HL-60 (cell line): ENCODE data around the gene SNX10.

Experiments used
- DNase-seq, 2 experiments: peaks; one replicate each; pipeline ENCODE4 v3.0.0-alpha.2; 2010 to 2020; ENCODE audit warnings: low read depth in 1 of 2, low spot score in 1 of 2
- H3K27ac ChIP-seq: fragments of 250-450 bp; sonication (Bioruptor Pico); replicated peaks from 2 replicates; pipeline ENCODE4 v1.5.1; 2020; ENCODE audit warnings: mild to moderate bottlenecking, moderate library complexity
- H3K27me3 ChIP-seq: fragments of 250-450 bp; sonication (Bioruptor Pico); 2 replicates; pipeline ENCODE4 v1.5.1; 2021; ENCODE audit warnings: mild to moderate bottlenecking, moderate library complexity; ENCODE audit not compliant: insufficient read depth, poor library complexity, severe bottlenecking
- H3K4me3 ChIP-seq: replicated peaks from 2 replicates; pipeline ENCODE4 v1.5.1; 2011; ENCODE audit warnings: mild to moderate bottlenecking, control low read depth, low read length; ENCODE audit not compliant: insufficient read depth
- CTCF ChIP-seq: IDR thresholded peaks from one replicate; pipeline ENCODE4 v1.5.1; 2011; ENCODE audit warnings: low read length, control low read depth, inconsistent platforms; ENCODE audit not compliant: insufficient read depth
- GABPA ChIP-seq: IDR thresholded peaks from 2 replicates; pipeline ENCODE4 v1.6.1; 2012; ENCODE audit warnings: low read depth
- POLR2AphosphoS5 ChIP-seq: IDR thresholded peaks from 2 replicates; pipeline ENCODE4 v1.6.1; 2012; ENCODE audit warnings: low read depth
- REST ChIP-seq: IDR thresholded peaks from 2 replicates; pipeline ENCODE4 v1.6.1; 2012; ENCODE audit warnings: low read depth; ENCODE audit not compliant: insufficient replicate concordance
- SPI1 ChIP-seq: IDR thresholded peaks from 2 replicates; pipeline ENCODE4 v1.6.1; 2012; ENCODE audit warnings: low read depth, mild to moderate bottlenecking, borderline replicate concordance

Gene SNX10

GRCh38 chr7:26317211-26317610 lies 25.5 kb downstream of the SNX10 start:
- no peak for TF ChIP-seq SPI1
- no peak for TF ChIP-seq CTCF
- no peak for TF ChIP-seq GABPA
- no peak for TF ChIP-seq POLR2AphosphoS5
- no peak for TF ChIP-seq REST
- Histone ChIP-seq H3K27me3 (no peaks in the 10 kb centered on the region), H3K27ac (no peak overlapping the region), H3K4me3 (no peak overlapping the region)
- DNase-seq: no peak

GRCh38 chr7:26318921-26319320 lies 27.3 kb downstream of the SNX10 start:
- Histone ChIP-seq H3K27me3 (no peaks in the 10 kb centered on the region), H3K4me3 (no peak overlapping the region), H3K27ac (no peak overlapping the region)
- DNase-seq: no peak
- no peak for TF ChIP-seq GABPA
- no peak for TF ChIP-seq POLR2AphosphoS5
- TF ChIP-seq CTCF: no peak
- TF ChIP-seq SPI1: no peak
- TF ChIP-seq REST: no peak

GRCh38 chr7:26319636-26320035 lies 28.0 kb downstream of the SNX10 start:
- no peak for DNase-seq
- H3K27me3 ChIP-seq: no peaks in the 10 kb centered on the region
- no peak overlapping the region for H3K27ac ChIP-seq
- H3K4me3 ChIP-seq: no peak overlapping the region
- no peak for TF ChIP-seq CTCF
- TF ChIP-seq REST: no peak
- TF ChIP-seq POLR2AphosphoS5: no peak
- TF ChIP-seq SPI1: no peak
- no peak for TF ChIP-seq GABPA
